ENCODE results near the gene QSER1.
"Not testable (repeated sequence)": the region's sequence is repeated elsewhere in the genome, so short reads cannot be mapped to it uniquely, and the experiment has no call there.

DNA sequence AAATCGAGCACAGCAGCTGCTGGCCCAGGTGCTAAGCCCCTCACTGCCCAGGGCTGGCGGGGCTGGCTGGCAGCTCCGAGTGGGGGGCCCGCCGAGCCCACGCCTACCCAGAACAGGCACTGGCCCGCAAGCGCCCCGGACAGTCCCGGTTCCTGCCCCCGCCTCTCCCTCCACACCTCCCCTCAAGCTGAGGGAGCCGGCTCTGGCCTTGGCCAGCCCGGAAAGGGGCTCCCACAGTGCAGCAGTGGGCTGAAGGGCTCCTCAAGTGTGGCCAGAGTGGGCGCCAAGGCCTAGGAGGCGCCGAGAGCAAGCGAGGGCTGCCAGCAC, 4.3 kb upstream of the QSER1 start:
- TF ChIP-seq, protein P1, sequence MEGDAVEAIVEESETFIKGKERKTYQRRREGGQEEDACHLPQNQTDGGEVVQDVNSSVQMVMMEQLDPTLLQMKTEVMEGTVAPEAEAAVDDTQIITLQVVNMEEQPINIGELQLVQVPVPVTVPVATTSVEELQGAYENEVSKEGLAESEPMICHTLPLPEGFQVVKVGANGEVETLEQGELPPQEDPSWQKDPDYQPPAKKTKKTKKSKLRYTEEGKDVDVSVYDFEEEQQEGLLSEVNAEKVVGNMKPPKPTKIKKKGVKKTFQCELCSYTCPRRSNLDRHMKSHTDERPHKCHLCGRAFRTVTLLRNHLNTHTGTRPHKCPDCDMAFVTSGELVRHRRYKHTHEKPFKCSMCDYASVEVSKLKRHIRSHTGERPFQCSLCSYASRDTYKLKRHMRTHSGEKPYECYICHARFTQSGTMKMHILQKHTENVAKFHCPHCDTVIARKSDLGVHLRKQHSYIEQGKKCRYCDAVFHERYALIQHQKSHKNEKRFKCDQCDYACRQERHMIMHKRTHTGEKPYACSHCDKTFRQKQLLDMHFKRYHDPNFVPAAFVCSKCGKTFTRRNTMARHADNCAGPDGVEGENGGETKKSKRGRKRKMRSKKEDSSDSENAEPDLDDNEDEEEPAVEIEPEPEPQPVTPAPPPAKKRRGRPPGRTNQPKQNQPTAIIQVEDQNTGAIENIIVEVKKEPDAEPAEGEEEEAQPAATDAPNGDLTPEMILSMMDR (IDR thresholded peaks at IDR 0.05), result not testable (repeated sequence)
- not testable (repeated sequence) for TF ChIP-seq POLR2A (IDR thresholded peaks at IDR 0.05)

All from uterus (tissue), 2 donors.